ENCODE results near the gene TMEM81. TPM values are rescaled to one million over a fixed set of nuclear protein-coding genes. Genes with fewer than 3 reads are reported as not detected.

Gene TMEM81
- polyA plus RNA-seq, 2 of the 4 experiments (the other 2 are of a cell fraction) = 2.2 to 4.3 TPM

GRCh38 chr1:205054013-205054412 lies 30.2 kb downstream of the TMEM81 start:
- DNase-seq (ENCODE audit: low read depth in 1 of 2, low spot score in 1 of 2) (no peak), FAIRE-seq (no peak), ATAC-seq (peak in 1 of 2 experiments; percentile 18; a peak in 3 of 6 replicates)
- 5% methylated on average over 6 of the region's 7 CpGs for WGBS (ENCODE audit: missing lambda C conversion rate)
- no peaks in the 10 kb centered on the region for H3K4me1 ChIP-seq
- no peak overlapping the region for H3K4me2 ChIP-seq
- ChIA-PET POLR2A (no interaction called here), CTCF (interaction anchor here (1.0 to 5.9 kb wide), 5 partner anchors 8 to 202 kb away, joined by 4 to 39 read pairs (median 9); no protein-coding TSS in a partner anchor)
- no peak overlapping the region for H3K4me3 ChIP-seq
- no peak for TF ChIP-seq MAZ (IDR thresholded peaks at IDR 0.05; ENCODE audit: borderline replicate concordance, low read depth, low read length)
- peak; percentile 65; the same call in 1 of the 2 replicates for TF ChIP-seq REST (IDR thresholded peaks at IDR 0.05)
- no peaks in the 10 kb centered on the region for H3K9me3 ChIP-seq
- no peak overlapping the region for H3K27ac ChIP-seq

- ATAC-seq = no peak
- H3K27ac ChIP-seq = no peak overlapping the region
- DNase-seq (ENCODE audit: low read depth in 1 of 2, low spot score in 1 of 2) = no peak
- no peaks in the 10 kb centered on the region for H3K4me1 ChIP-seq
- H3K4me3 ChIP-seq = no peak overlapping the region
- TF ChIP-seq HOXB5 (CRISPR knock-in tag; IDR thresholded peaks at IDR 0.05) (no peak), FOXS1 (CRISPR knock-in tag; IDR thresholded peaks at IDR 0.05) (no peak), ZFP36 (IDR thresholded peaks at IDR 0.05; ENCODE audit: borderline replicate concordance, partially characterized antibody) (peak; percentile 5), HEYL (CRISPR knock-in tag; IDR thresholded peaks at IDR 0.05) (no peak), CTCF (IDR thresholded peaks at IDR 0.05) (no peak), ZC3H11A (IDR thresholded peaks at IDR 0.05) (no peak), USF2 (IDR thresholded peaks at IDR 0.05) (no peak), RCOR1 (IDR thresholded peaks at IDR 0.05; ENCODE audit: low read depth, low read length) (no peak)
- H3K4me2 ChIP-seq = no peak overlapping the region
- H3K9me3 ChIP-seq = no peaks in the 10 kb centered on the region
- no peak for FAIRE-seq
- 31% methylated on average over 5 of the region's 5 CpGs for WGBS (ENCODE audit: missing lambda C conversion rate)
- ChIA-PET POLR2A (no interaction called here), CTCF (interaction anchor here (1.0 to 5.9 kb wide), 6 partner anchors 9 to 175 kb away, joined by 4 to 39 read pairs (median 4); no protein-coding TSS in a partner anchor)
Measured at GRCh38 chr1:205053296-205053695, 31.0 kb downstream of the TMEM81 start.

GRCh38 chr1:205052690-205053089 lies 31.6 kb downstream of the TMEM81 start:
- POLR2A ChIA-PET = no interaction called here
- WGBS (ENCODE audit: missing lambda C conversion rate) = 59% methylated on average over 10 of the region's 11 CpGs
- H3K4me1 ChIP-seq = no peaks in the 10 kb centered on the region
- no peak for DNase-seq (ENCODE audit: low read depth in 1 of 2, low spot score in 1 of 2)
- no peak for ATAC-seq
- no peak overlapping the region for H3K4me3 ChIP-seq
- FAIRE-seq = no peak
- no peak overlapping the region for H3K4me2 ChIP-seq
- H3K9me3 ChIP-seq = no peaks in the 10 kb centered on the region
- no peak overlapping the region for H3K27ac ChIP-seq
- CTCF ChIA-PET = interaction anchor here (1.0 to 5.9 kb wide), 7 partner anchors 9 to 203 kb away, joined by 3 to 39 read pairs (median 4); no protein-coding TSS in a partner anchor
- TF ChIP-seq HOXB13 (CRISPR knock-in tag; IDR thresholded peaks at IDR 0.05; ENCODE audit: low read depth) = no peak
- no peak for TF ChIP-seq PBX3 (IDR thresholded peaks at IDR 0.05)
- no peak for TF ChIP-seq FOSB (CRISPR knock-in tag; IDR thresholded peaks at IDR 0.05)
- no peak for TF ChIP-seq CEBPB (IDR thresholded peaks at IDR 0.05)
- TF ChIP-seq SMC3 (IDR thresholded peaks at IDR 0.05) = no peak
- TF ChIP-seq ATOH8 (CRISPR knock-in tag; IDR thresholded peaks at IDR 0.05; ENCODE audit: low read depth) = no peak
- no peak for TF ChIP-seq HOXB5 (CRISPR knock-in tag; IDR thresholded peaks at IDR 0.05)
- no peak for TF ChIP-seq EHMT2 (IDR thresholded peaks at IDR 0.05; ENCODE audit: low read depth)
- TF ChIP-seq REST (IDR thresholded peaks at IDR 0.05) = no peak
- TF ChIP-seq SREBF2 (IDR thresholded peaks at IDR 0.05) = no peak
- TF ChIP-seq MAZ (IDR thresholded peaks at IDR 0.05; ENCODE audit: borderline replicate concordance, low read depth, low read length) = no peak
- TF ChIP-seq BCL3 (IDR thresholded peaks at IDR 0.05) = no peak

Data from A549 (cell line).